Colonic mucosa (tissue), 4 donors: Measurements from ENCODE around the gene AP2S1. TPM values are rescaled to one million over a fixed set of nuclear protein-coding genes. Genes with fewer than 3 reads are reported as not detected.
"Not testable (repeated sequence)": the region's sequence is repeated elsewhere in the genome, so short reads cannot be mapped to it uniquely, and the experiment has no call there.

Experiments
- DNase-seq: peaks from one replicate; pipeline ENCODE4 v3.0.0-alpha.2; 2020
- H3K27ac ChIP-seq: fragments of 200-600 bp; one replicate; pipeline ENCODE4 v1.8.0; 2021
- H3K27me3 ChIP-seq: fragments of 200-600 bp; one replicate; pipeline ENCODE4 v1.8.0; 2021
- H3K36me3 ChIP-seq: fragments of 200-600 bp; one replicate; pipeline ENCODE4 v1.8.0; 2021
- H3K4me1 ChIP-seq: fragments of 200-600 bp; one replicate; pipeline ENCODE4 v1.8.0; 2021; ENCODE audit warnings: mild to moderate bottlenecking
- H3K4me3 ChIP-seq: fragments of 200-600 bp; one replicate; pipeline ENCODE4 v1.8.0; 2021
- H3K9ac ChIP-seq, 2 donors: one replicate each; pipeline ENCODE4 v1.7.0; 2013; ENCODE audit warnings: control low read depth in 2 of 2, low read depth in 2 of 2, low read length in 2 of 2
- H3K9me3 ChIP-seq: fragments of 200-600 bp; one replicate; pipeline ENCODE4 v1.8.0; 2021
- CTCF ChIP-seq: fragments of 200-600 bp; IDR thresholded peaks from one replicate; pipeline ENCODE4 v1.8.0; 2022; ENCODE audit warnings: antibody characterized with exemption, mild to moderate bottlenecking
- intact Hi-C: fragments of 100-400 bp; cut with DNase I; formaldehyde crosslinking; loops from one replicate; pipeline ENCODE4 v1.14.1; 2022
- total RNA-seq, 2 donors: library from RNA; stranded (reverse); fragmentation: NEBNext Ultra II Directional in 1 of 2; extraction: Animal tissue kit (Norgen Biotek cat#: 25700) in 1 of 2; gene quantifications; one replicate each; pipeline ENCODE4 v1.2.1, GENCODE V29; 2021
- donor health status: healthy.
- donor health status: DM: no; HTN: no; CAD: no.
- donor health status: DM: no; HTN: no; CAD: no.

Gene AP2S1
- total RNA-seq, 2 donors from 2014 or later: 132 to 208 TPM

- H3K9me3 ChIP-seq: no peaks in the 10 kb centered on the region
- no peaks in the 10 kb centered on the region for H3K4me1 ChIP-seq
- TF ChIP-seq CTCF: no peak
- DNase-seq: peak; percentile 45
- no peaks in the 10 kb centered on the region for H3K36me3 ChIP-seq
- no peak overlapping the region for H3K4me3 ChIP-seq
- peak overlapping the region; percentile 68 for H3K27ac ChIP-seq
- no peaks in the 10 kb centered on the region for H3K27me3 ChIP-seq
- H3K9ac ChIP-seq: no peak overlapping the region
- intact Hi-C loops: no loop called here
These were observed 40.0 kb upstream of the AP2S1 start for GRCh38 chr19:46890423-46891170.

DNA sequence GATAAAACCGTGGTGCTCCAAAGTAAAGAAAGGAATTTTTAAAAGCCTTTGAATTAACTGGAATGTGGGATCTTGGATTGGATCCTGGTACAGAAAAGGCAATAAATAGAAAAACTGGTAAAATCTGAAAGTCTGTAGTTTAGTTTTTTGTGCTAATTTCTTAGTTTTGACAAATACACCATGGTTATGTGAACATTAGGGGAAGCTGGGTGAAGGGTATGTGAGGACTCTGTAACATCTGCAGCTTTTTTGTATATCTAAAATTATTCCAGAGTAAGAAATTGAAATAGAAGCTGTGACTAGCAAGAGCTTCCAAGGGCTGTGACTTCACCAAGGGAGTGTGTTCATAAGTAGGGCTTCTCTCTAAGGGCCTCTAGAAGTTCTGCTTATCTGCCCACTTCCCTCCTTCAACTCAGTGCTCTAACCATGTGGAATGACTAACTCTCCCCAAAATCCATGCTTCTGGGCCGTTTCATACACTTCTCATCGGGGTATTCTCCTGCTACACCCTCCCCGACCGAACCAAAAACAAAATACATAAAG lies 36.7 kb upstream of the AP2S1 start:
- intact Hi-C loops: no loop called here
- Histone ChIP-seq H3K27me3 (no peaks in the 10 kb centered on the region), H3K9me3 (no peaks in the 10 kb centered on the region), H3K27ac (no peak overlapping the region), H3K9ac (no peak overlapping the region), H3K36me3 (no peaks in the 10 kb centered on the region), H3K4me3 (no peak overlapping the region), H3K4me1 (no peaks in the 10 kb centered on the region)
- no peak for DNase-seq
- no peak for TF ChIP-seq CTCF

- intact Hi-C loops: no loop called here
- Histone ChIP-seq H3K9me3 (no peaks in the 10 kb centered on the region), H3K27ac (no peak overlapping the region), H3K4me3 (no peak overlapping the region), H3K9ac (no peak overlapping the region), H3K36me3 (no peaks in the 10 kb centered on the region), H3K27me3 (no peaks in the 10 kb centered on the region), H3K4me1 (no peaks in the 10 kb centered on the region)
- TF ChIP-seq CTCF: no peak
- no peak for DNase-seq
These were observed 36.0 kb upstream of the AP2S1 start for GRCh38 chr19:46886546-46887239.

DNA sequence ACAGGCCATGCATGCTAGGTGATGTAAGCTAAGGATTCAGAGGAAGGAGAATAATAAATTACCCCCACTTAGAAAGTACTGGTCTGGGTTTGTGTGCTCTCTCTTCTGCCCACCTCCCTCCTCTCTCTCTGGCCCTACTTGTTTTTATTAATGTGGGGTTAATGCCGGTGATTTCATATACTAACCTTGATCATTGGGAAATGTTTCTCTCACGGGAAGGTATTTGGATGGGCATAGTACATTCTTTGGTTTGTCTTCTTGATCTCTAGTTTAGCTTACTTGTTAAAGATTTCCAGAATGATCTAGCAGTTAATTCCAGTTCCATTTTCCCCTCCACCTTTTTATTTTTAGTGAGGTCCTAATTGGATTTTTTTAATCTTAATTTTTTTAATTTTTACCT lies 34.8 kb upstream of the AP2S1 start:
- no peak overlapping the region for H3K9ac ChIP-seq
- DNase-seq: no peak
- H3K36me3 ChIP-seq: no peaks in the 10 kb centered on the region
- intact Hi-C loops: no loop called here
- H3K4me3 ChIP-seq: no peak overlapping the region
- no peak for TF ChIP-seq CTCF
- H3K27ac ChIP-seq: no peak overlapping the region
- H3K9me3 ChIP-seq: no peaks in the 10 kb centered on the region
- H3K27me3 ChIP-seq: no peaks in the 10 kb centered on the region
- H3K4me1 ChIP-seq: no peaks in the 10 kb centered on the region

DNA sequence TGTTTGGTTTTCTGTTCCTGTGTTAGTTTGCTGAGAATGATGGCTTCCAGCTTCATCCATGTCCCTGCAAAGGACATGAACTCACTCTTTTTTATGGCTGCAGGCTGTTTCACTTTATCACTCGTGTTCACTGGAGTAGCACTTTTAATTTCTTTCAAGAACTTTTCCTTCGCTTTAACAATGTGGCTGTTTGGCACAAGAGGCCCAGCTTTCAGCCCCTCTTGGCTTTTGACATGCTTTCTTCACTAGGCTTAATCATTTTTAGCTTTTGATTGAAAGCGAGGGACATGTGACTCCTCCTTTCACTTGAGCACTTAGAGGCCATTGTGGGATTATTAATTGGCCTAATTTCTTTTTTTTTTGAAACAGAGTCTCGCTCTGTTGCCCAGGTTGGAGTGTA lies 32.1 kb upstream of the AP2S1 start:
- H3K9ac ChIP-seq, H3K9me3 ChIP-seq, intact Hi-C loops, H3K27me3 ChIP-seq, H3K4me3 ChIP-seq, H3K4me1 ChIP-seq, H3K36me3 ChIP-seq, DNase-seq, H3K27ac ChIP-seq: not testable (repeated sequence)

GRCh38 chr19:46882034-46882433 lies 31.4 kb upstream of the AP2S1 start:
- no peak overlapping the region for H3K4me3 ChIP-seq
- no peaks in the 10 kb centered on the region for H3K27me3 ChIP-seq
- H3K4me1 ChIP-seq: no peaks in the 10 kb centered on the region
- no peak overlapping the region for H3K27ac ChIP-seq
- intact Hi-C loops: no loop called here
- no peak for DNase-seq
- H3K36me3 ChIP-seq: no peaks in the 10 kb centered on the region
- TF ChIP-seq CTCF: no peak
- H3K9ac ChIP-seq: no peak overlapping the region
- no peaks in the 10 kb centered on the region for H3K9me3 ChIP-seq
